Esophagus (tissue), 2 donors: ENCODE data around the gene KIAA1755. TPM values are rescaled to one million over a fixed set of nuclear protein-coding genes. Genes with fewer than 3 reads are reported as not detected.
"Not testable (repeated sequence)": the region's sequence is repeated elsewhere in the genome, so short reads cannot be mapped to it uniquely, and the experiment has no call there.

Experiments used
- H3K27ac ChIP-seq, 2 donors: one replicate each; pipeline ENCODE4 v1.5.1; 2013; ENCODE audit warnings: low read depth in 2 of 2, mild to moderate bottlenecking in 2 of 2, inconsistent platforms in 1 of 2, low read length in 1 of 2, moderate library complexity in 1 of 2
- H3K27me3 ChIP-seq, 2 donors: one replicate each; pipeline ENCODE4 v1.6.1; 2013; ENCODE audit warnings: low read length in 2 of 2, control low read depth in 1 of 2, mild to moderate bottlenecking in 1 of 2; ENCODE audit not compliant: insufficient read depth in 2 of 2, control insufficient read depth in 1 of 2
- H3K36me3 ChIP-seq, 2 donors: one replicate each; pipeline ENCODE4 v1.6.1; 2013; ENCODE audit warnings: low read length in 1 of 2; ENCODE audit not compliant: control insufficient read depth in 2 of 2, insufficient read depth in 2 of 2
- H3K4me1 ChIP-seq, 2 donors: one replicate each; pipeline ENCODE4 v1.6.1; 2013; ENCODE audit warnings: low read length in 1 of 2; ENCODE audit not compliant: control insufficient read depth in 2 of 2, insufficient read depth in 2 of 2
- H3K4me3 ChIP-seq, 2 donors: one replicate each; pipeline ENCODE4 v1.5.1; 2013; ENCODE audit warnings: low read length in 2 of 2, mild to moderate bottlenecking in 2 of 2, low read depth in 1 of 2, moderate library complexity in 1 of 2
- H3K9me3 ChIP-seq, 2 donors: one replicate each; pipeline ENCODE4 v1.6.1; 2013; ENCODE audit warnings: mild to moderate bottlenecking in 2 of 2, low read depth in 1 of 2, low read length in 1 of 2, moderate library complexity in 1 of 2; ENCODE audit not compliant: control insufficient read depth in 2 of 2, insufficient read depth in 1 of 2
- WGBS, 2 donors: extraction: QIAGEN DNeasy Blood & Tissue Kit; methylation state at CpG; one replicate each; pipeline ENCODE4 v1.1.7; 2013; 5-methylcytosine and 5-hydroxymethylcytosine counted together
- polyA plus RNA-seq, 2 donors: library from polyadenylated mRNA; stranded (reverse); fragments of 200-250 nt; gene quantifications; one replicate each; pipeline ENCODE4 v1.2.3, GENCODE V29; 2013
- donor health status: healthy with polysubstance abuse.
- donor health status: Bipolar disorder and iron deficiency.

KIAA1755 gene
- polyA plus RNA-seq, 2 donors = 1.4 to 1.7 TPM

- H3K4me3 ChIP-seq = no peak overlapping the region
- peaks cover 1 to 3% of the 10 kb centered on the region in 2 donors for H3K4me1 ChIP-seq
- WGBS, 2 donors = 63 to 65% methylated on average over 7 of the region's 7 CpGs
- no peaks in the 10 kb centered on the region for H3K36me3 ChIP-seq
- no peak overlapping the region for H3K27ac ChIP-seq
- no peaks in the 10 kb centered on the region for H3K9me3 ChIP-seq
- no peaks in the 10 kb centered on the region for H3K27me3 ChIP-seq
Measured at GRCh38 chr20:38293491-38294065, 33.0 kb upstream of the KIAA1755 start.

GRCh38 chr20:38291966-38292365 is 31.4 kb upstream of the KIAA1755 start:
- WGBS, 2 donors = 61 to 62% methylated on average over 3 of the region's 3 CpGs
- H3K4me3 ChIP-seq = no peak overlapping the region
- no peaks in the 10 kb centered on the region for H3K36me3 ChIP-seq
- peaks cover 0 to 3% of the 10 kb centered on the region in 2 donors for H3K4me1 ChIP-seq
- no peak overlapping the region for H3K27ac ChIP-seq
- no peaks in the 10 kb centered on the region for H3K27me3 ChIP-seq
- H3K9me3 ChIP-seq = no peaks in the 10 kb centered on the region

- Histone ChIP-seq H3K4me1 (no peaks in the 10 kb centered on the region), H3K27me3 (no peaks in the 10 kb centered on the region), H3K27ac (no peak overlapping the region), H3K4me3 (no peak overlapping the region), H3K9me3 (no peaks in the 10 kb centered on the region), H3K36me3 (no peaks in the 10 kb centered on the region)
- 39 to 43% methylated on average over 21 of the region's 21 CpGs for WGBS, 2 donors
Measured at GRCh38 chr20:38290829-38291814, 30.6 kb upstream of the KIAA1755 start.

- Histone ChIP-seq H3K27me3 (no peaks in the 10 kb centered on the region), H3K36me3 (no peaks in the 10 kb centered on the region), H3K4me3 (no peak overlapping the region), H3K9me3 (no peaks in the 10 kb centered on the region), H3K4me1 (no peaks in the 10 kb centered on the region), H3K27ac (no peak overlapping the region)
- 49 to 53% methylated on average over 15 to 16 of the region's 16 CpGs for WGBS, 2 donors
Measured at GRCh38 chr20:38286586-38287531, 26.3 kb upstream of the KIAA1755 start.

- Histone ChIP-seq H3K4me3 (no peak overlapping the region), H3K36me3 (no peaks in the 10 kb centered on the region), H3K4me1 (no peaks in the 10 kb centered on the region), H3K27me3 (no peaks in the 10 kb centered on the region), H3K27ac (no peak overlapping the region), H3K9me3 (no peaks in the 10 kb centered on the region)
- 88 to 91% methylated on average over 5 of the region's 5 CpGs for WGBS, 2 donors
Measured at GRCh38 chr20:38284893-38285444, 24.4 kb upstream of the KIAA1755 start.

GRCh38 chr20:38284066-38284650 is 23.6 kb upstream of the KIAA1755 start:
- not testable (repeated sequence) for H3K27ac ChIP-seq
- WGBS, 2 donors = 86 to 91% methylated on average over 7 of the region's 7 CpGs

GRCh38 chr20:38283236-38283635 is 22.7 kb upstream of the KIAA1755 start:
- Histone ChIP-seq H3K36me3 (no peaks in the 10 kb centered on the region), H3K27ac (no peak overlapping the region), H3K4me3 (no peak overlapping the region), H3K4me1 (peaks cover 0 to 2% of the 10 kb centered on the region in 2 donors), H3K27me3 (no peaks in the 10 kb centered on the region), H3K9me3 (no peaks in the 10 kb centered on the region)
- 94 to 96% methylated on average over 2 of the region's 2 CpGs for WGBS, 2 donors

More at GRCh38 chr20:38284066-38284650, 23.6 kb upstream of the KIAA1755 start:
- H3K36me3 ChIP-seq, H3K9me3 ChIP-seq, H3K4me3 ChIP-seq, H3K27me3 ChIP-seq, H3K4me1 ChIP-seq: not testable (repeated sequence)

- H3K36me3 ChIP-seq, H3K9me3 ChIP-seq, H3K27ac ChIP-seq, H3K4me1 ChIP-seq, H3K27me3 ChIP-seq, H3K4me3 ChIP-seq: not testable (repeated sequence)
- WGBS, 2 donors = 86 to 87% methylated on average over 6 of the region's 6 CpGs
Measured at GRCh38 chr20:38281176-38281915, 20.8 kb upstream of the KIAA1755 start.
